ENCODE measurements around the gene SHC2.

DNA sequence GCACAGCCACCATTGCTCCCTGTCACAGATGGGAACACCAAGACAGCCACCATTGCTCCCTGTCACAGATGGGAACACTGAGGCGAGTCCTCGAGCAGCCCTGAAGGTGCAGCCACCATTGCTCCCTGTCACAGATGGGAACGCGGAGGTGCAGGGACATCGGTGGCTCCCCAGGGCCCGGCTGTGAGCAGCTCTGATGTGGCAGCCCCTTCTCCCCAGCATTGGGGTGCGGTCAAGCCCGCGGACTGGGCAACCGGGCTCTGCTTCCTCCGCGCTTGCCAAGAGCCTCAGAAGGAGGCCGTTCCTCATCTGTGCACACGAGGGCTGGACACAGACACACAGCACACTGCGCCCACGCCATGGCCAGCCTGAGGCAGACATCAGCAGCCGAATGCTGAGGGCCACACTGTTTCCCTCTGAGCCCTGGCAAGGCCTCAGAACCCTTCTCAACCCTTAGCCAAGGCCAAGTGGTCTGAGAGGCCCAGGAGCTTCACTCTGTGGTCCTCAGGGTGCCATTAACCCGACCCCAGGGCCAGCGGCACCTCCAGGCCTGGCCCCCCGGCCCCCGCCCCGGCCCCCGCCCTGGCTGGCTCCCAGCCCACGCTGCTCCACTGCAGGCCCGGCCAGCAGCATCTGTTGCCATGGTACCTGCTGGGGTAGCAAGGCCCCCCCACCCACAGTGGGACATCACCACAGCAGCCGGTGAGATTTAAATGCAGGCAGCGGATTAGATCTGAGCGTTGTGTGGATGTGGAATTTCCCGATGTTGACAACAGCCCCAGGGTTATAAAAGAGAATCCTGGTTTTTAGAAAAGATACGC, 70.2 kb downstream of the SHC2 start:
- TF ChIP-seq, protein P1, sequence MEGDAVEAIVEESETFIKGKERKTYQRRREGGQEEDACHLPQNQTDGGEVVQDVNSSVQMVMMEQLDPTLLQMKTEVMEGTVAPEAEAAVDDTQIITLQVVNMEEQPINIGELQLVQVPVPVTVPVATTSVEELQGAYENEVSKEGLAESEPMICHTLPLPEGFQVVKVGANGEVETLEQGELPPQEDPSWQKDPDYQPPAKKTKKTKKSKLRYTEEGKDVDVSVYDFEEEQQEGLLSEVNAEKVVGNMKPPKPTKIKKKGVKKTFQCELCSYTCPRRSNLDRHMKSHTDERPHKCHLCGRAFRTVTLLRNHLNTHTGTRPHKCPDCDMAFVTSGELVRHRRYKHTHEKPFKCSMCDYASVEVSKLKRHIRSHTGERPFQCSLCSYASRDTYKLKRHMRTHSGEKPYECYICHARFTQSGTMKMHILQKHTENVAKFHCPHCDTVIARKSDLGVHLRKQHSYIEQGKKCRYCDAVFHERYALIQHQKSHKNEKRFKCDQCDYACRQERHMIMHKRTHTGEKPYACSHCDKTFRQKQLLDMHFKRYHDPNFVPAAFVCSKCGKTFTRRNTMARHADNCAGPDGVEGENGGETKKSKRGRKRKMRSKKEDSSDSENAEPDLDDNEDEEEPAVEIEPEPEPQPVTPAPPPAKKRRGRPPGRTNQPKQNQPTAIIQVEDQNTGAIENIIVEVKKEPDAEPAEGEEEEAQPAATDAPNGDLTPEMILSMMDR (IDR thresholded peaks at IDR 0.05): no peak
- TF ChIP-seq POLR2A (IDR thresholded peaks at IDR 0.05): no peak

Data from thyroid gland (tissue), 4 donors.